CD8-positive, alpha-beta memory T cell (primary cell): ENCODE data around the gene C1RL. TPM values are rescaled to one million over a fixed set of nuclear protein-coding genes. Genes with fewer than 3 reads are reported as not detected.

Source experiments
- CTCF ChIA-PET: fragments of 350-600 bp; sonication (Branson Sonifier 250); formaldehyde crosslinking; loops from one replicate; lab custom pipeline; 2021; ENCODE audit warnings: antibody characterized with exemption; lab: Charles Lee
- POLR2A ChIA-PET: fragments of 350-600 bp; sonication (Branson Sonifier 250); formaldehyde crosslinking; loops from one replicate; lab custom pipeline; 2021; ENCODE audit warnings: antibody characterized with exemption; lab: Charles Lee
- DNase-seq, 5 donors: peaks; one replicate each; pipeline versions ENCODE4 v3.0.0 to v3.0.0-alpha.2; 2020 to 2022; ENCODE audit warnings: mixed read lengths in 1 of 5
- H3K27ac ChIP-seq: one replicate; pipeline ENCODE4 v1.7.0; 2013; ENCODE audit warnings: low read depth, mild to moderate bottlenecking, low read length, moderate library complexity
- H3K27me3 ChIP-seq: 2 replicates; pipeline ENCODE4 v1.7.0; 2013; ENCODE audit warnings: low read length, mild to moderate bottlenecking; ENCODE audit not compliant: insufficient read depth, poor library complexity, severe bottlenecking
- H3K36me3 ChIP-seq: 2 replicates; pipeline ENCODE4 v1.7.0; 2013; ENCODE audit warnings: mild to moderate bottlenecking, low read length, moderate library complexity; ENCODE audit not compliant: insufficient read depth
- H3K4me1 ChIP-seq: 2 replicates; pipeline ENCODE4 v1.7.0; 2013; ENCODE audit warnings: mild to moderate bottlenecking, low read length, moderate library complexity; ENCODE audit not compliant: insufficient read depth
- H3K4me3 ChIP-seq: 2 replicates; pipeline ENCODE4 v1.7.0; 2013; ENCODE audit warnings: mild to moderate bottlenecking, low read length
- H3K9me3 ChIP-seq: 2 replicates; pipeline ENCODE4 v1.7.0; 2013; ENCODE audit warnings: mild to moderate bottlenecking, low read length
- H3K27ac Mint-ChIP-seq, 8 donors: one replicate each; pipeline ENCODE4 v1.8.0; 2020 to 2021; ENCODE audit warnings: mixed read lengths in 8 of 8, mild to moderate bottlenecking in 6 of 8, inconsistent platforms in 3 of 8, moderate library complexity in 3 of 8
- H3K27me3 Mint-ChIP-seq, 2 donors: one replicate each; pipeline ENCODE4 v1.8.0; 2020 to 2021; ENCODE audit warnings: mixed read lengths in 2 of 2, mild to moderate bottlenecking in 1 of 2, moderate library complexity in 1 of 2
- H3K36me3 Mint-ChIP-seq, 3 donors: one replicate each; pipeline ENCODE4 v1.8.0; 2020 to 2021; ENCODE audit warnings: mixed read lengths in 3 of 3, inconsistent platforms in 1 of 3, mild to moderate bottlenecking in 1 of 3
- H3K4me1 Mint-ChIP-seq, 3 donors: one replicate each; pipeline ENCODE4 v1.8.0; 2020 to 2021; ENCODE audit warnings: mixed read lengths in 3 of 3, inconsistent platforms in 1 of 3, mild to moderate bottlenecking in 1 of 3
- H3K4me3 Mint-ChIP-seq, 7 donors: one replicate each; pipeline ENCODE4 v1.8.0; 2020 to 2021; ENCODE audit warnings: mixed read lengths in 7 of 7, mild to moderate bottlenecking in 6 of 7, moderate library complexity in 4 of 7, inconsistent platforms in 2 of 7
- H3K9me3 Mint-ChIP-seq, 5 donors: one replicate each; pipeline ENCODE4 v1.8.0; 2020 to 2022; ENCODE audit warnings: mixed read lengths in 5 of 5, mild to moderate bottlenecking in 3 of 5, moderate library complexity in 2 of 5, inconsistent platforms in 1 of 5
- polyA plus RNA-seq: library from polyadenylated mRNA; unstranded; fragments of 300-500 nt; fragmentation: Illumina TruSeq; gene quantifications from one replicate; pipeline ENCODE4 v1.2.3, GENCODE V29; 2021
- total RNA-seq, 2 experiments: library from RNA; stranded (reverse); gene quantifications; one replicate each; pipeline ENCODE4 v1.2.3, GENCODE V29; 2021

The C1RL gene
- total and polyA plus RNA-seq, 3 experiments from 2014 or later = 7.2 to 14.2 (median 12.7) TPM

GRCh38 chr12:7090222-7090998, 18.6 kb downstream of the C1RL start:
- Histone ChIP-seq H3K36me3 (no peaks in the 10 kb centered on the region), H3K9me3 (no peaks in the 10 kb centered on the region), H3K4me3 (no peak overlapping the region), H3K27ac (no peak overlapping the region), H3K4me1 (peaks cover 12% of the 10 kb centered on the region), H3K27me3 (no peaks in the 10 kb centered on the region)
- peak overlapping the region in 1 of 8 donors; percentile 74 for H3K27ac Mint-ChIP-seq
- peaks cover 0 to 3% (median 0%) of the 10 kb centered on the region in 3 donors for H3K36me3 Mint-ChIP-seq
- POLR2A ChIA-PET = no interaction called here
- no peaks in the 10 kb centered on the region for H3K9me3 Mint-ChIP-seq
- CTCF ChIA-PET = interaction anchor here (0.6 to 5.1 kb wide), 7 partner anchors 8 to 166 kb away, joined by 3 to 27 read pairs (median 4); partner anchors contain the start of gene C1RL
- DNase-seq = no peak
- peaks cover 6 to 11% (median 9%) of the 10 kb centered on the region in 3 donors for H3K4me1 Mint-ChIP-seq
- H3K27me3 Mint-ChIP-seq = peaks cover 2 to 6% of the 10 kb centered on the region in 2 donors
- H3K4me3 Mint-ChIP-seq = peak overlapping the region in 1 of 7 donors; percentile 13

- no peaks in the 10 kb centered on the region for H3K27me3 ChIP-seq
- no peak for DNase-seq
- no peaks in the 10 kb centered on the region for H3K9me3 ChIP-seq
- no peaks in the 10 kb centered on the region for H3K9me3 Mint-ChIP-seq
- H3K4me3 ChIP-seq = no peak overlapping the region
- no peak overlapping the region for H3K27ac ChIP-seq
- CTCF ChIA-PET = interaction anchor here (1.3 to 5.1 kb wide), 5 partner anchors 9 to 165 kb away, joined by 3 to 27 read pairs (median 4); partner anchors contain the start of gene C1RL
- H3K27ac Mint-ChIP-seq = peak overlapping the region in 2 of 8 donors; percentile 86 to 87
- peaks cover 12% of the 10 kb centered on the region for H3K4me1 ChIP-seq
- POLR2A ChIA-PET = no interaction called here
- H3K36me3 Mint-ChIP-seq = peaks cover 0 to 3% (median 0%) of the 10 kb centered on the region in 3 donors
- peaks cover 6 to 11% (median 9%) of the 10 kb centered on the region in 3 donors for H3K4me1 Mint-ChIP-seq
- no peak overlapping the region for H3K4me3 Mint-ChIP-seq
- no peaks in the 10 kb centered on the region for H3K36me3 ChIP-seq
- peaks cover 2 to 6% of the 10 kb centered on the region in 2 donors for H3K27me3 Mint-ChIP-seq
Observed at GRCh38 chr12:7089196-7089871, 19.7 kb downstream of the C1RL start.

- DNase-seq = no peak
- CTCF ChIA-PET = no interaction called here
- H3K4me3 ChIP-seq = no peak overlapping the region
- Mint-ChIP-seq H3K9me3 (no peaks in the 10 kb centered on the region), H3K4me1 (no peaks in the 10 kb centered on the region), H3K36me3 (peaks cover 0 to 3% (median 0%) of the 10 kb centered on the region in 3 donors), H3K27me3 (peaks cover 0 to 4% of the 10 kb centered on the region in 2 donors), H3K4me3 (no peak overlapping the region), H3K27ac (peak overlapping the region in 1 of 8 donors; percentile 45)
- H3K27me3 ChIP-seq = no peaks in the 10 kb centered on the region
- H3K27ac ChIP-seq = no peak overlapping the region
- H3K4me1 ChIP-seq = no peaks in the 10 kb centered on the region
- no peaks in the 10 kb centered on the region for H3K36me3 ChIP-seq
- no peaks in the 10 kb centered on the region for H3K9me3 ChIP-seq
- POLR2A ChIA-PET = no interaction called here
Observed at GRCh38 chr12:7083125-7083524, 25.9 kb downstream of the C1RL start.

- Histone ChIP-seq H3K4me1 (no peaks in the 10 kb centered on the region), H3K27ac (no peak overlapping the region), H3K27me3 (no peaks in the 10 kb centered on the region), H3K36me3 (no peaks in the 10 kb centered on the region), H3K4me3 (no peak overlapping the region), H3K9me3 (no peaks in the 10 kb centered on the region)
- peaks cover 0 to 4% (median 2%) of the 10 kb centered on the region in 3 donors for H3K4me1 Mint-ChIP-seq
- ChIA-PET CTCF (interaction anchor here (0.7 kb wide), 1 partner anchor 190 kb away, joined by 3 read pairs; no protein-coding TSS in a partner anchor), POLR2A (no interaction called here)
- no peaks in the 10 kb centered on the region for H3K9me3 Mint-ChIP-seq
- H3K27ac Mint-ChIP-seq = no peak overlapping the region
- no peaks in the 10 kb centered on the region for H3K36me3 Mint-ChIP-seq
- peaks cover 0 to 4% of the 10 kb centered on the region in 2 donors for H3K27me3 Mint-ChIP-seq
- H3K4me3 Mint-ChIP-seq = peak overlapping the region in 1 of 7 donors; percentile 42
- no peak for DNase-seq
Observed at GRCh38 chr12:7081037-7081436, 28.0 kb downstream of the C1RL start.

GRCh38 chr12:7079826-7080125, 29.2 kb downstream of the C1RL start:
- no peaks in the 10 kb centered on the region for H3K9me3 Mint-ChIP-seq

GRCh38 chr12:7078163-7078562, 30.9 kb downstream of the C1RL start:
- Mint-ChIP-seq H3K36me3 (no peaks in the 10 kb centered on the region), H3K4me1 (peaks cover 0 to 10% (median 8%) of the 10 kb centered on the region in 3 donors), H3K27ac (no peak overlapping the region), H3K4me3 (no peak overlapping the region), H3K27me3 (peaks cover 4 to 10% of the 10 kb centered on the region in 2 donors), H3K9me3 (no peaks in the 10 kb centered on the region)
- ChIA-PET POLR2A (no interaction called here), CTCF (interaction anchor here (1.2 kb wide), 1 partner anchor 11 kb away, joined by 3 read pairs; no protein-coding TSS in a partner anchor)
- no peak for DNase-seq
- no peaks in the 10 kb centered on the region for H3K9me3 ChIP-seq
- no peaks in the 10 kb centered on the region for H3K4me1 ChIP-seq
- no peaks in the 10 kb centered on the region for H3K36me3 ChIP-seq
- no peak overlapping the region for H3K4me3 ChIP-seq
- no peaks in the 10 kb centered on the region for H3K27me3 ChIP-seq
- H3K27ac ChIP-seq = no peak overlapping the region

More at GRCh38 chr12:7079826-7080125, 29.2 kb downstream of the C1RL start:
- Histone ChIP-seq H3K36me3 (no peaks in the 10 kb centered on the region), H3K9me3 (no peaks in the 10 kb centered on the region), H3K4me3 (no peak overlapping the region), H3K27me3 (no peaks in the 10 kb centered on the region), H3K27ac (no peak overlapping the region), H3K4me1 (no peaks in the 10 kb centered on the region)
- Mint-ChIP-seq H3K27ac (no peak overlapping the region), H3K4me1 (peaks cover 0 to 10% (median 8%) of the 10 kb centered on the region in 3 donors), H3K27me3 (peaks cover 2 to 4% of the 10 kb centered on the region in 2 donors), H3K4me3 (no peak overlapping the region), H3K36me3 (no peaks in the 10 kb centered on the region)
- no peak for DNase-seq
- ChIA-PET CTCF (interaction anchor here (1.1 to 1.5 kb wide), 2 partner anchors 10 to 54 kb away, joined by 4 read pairs; no protein-coding TSS in a partner anchor), POLR2A (no interaction called here)

GRCh38 chr12:7076493-7076892, 32.5 kb downstream of the C1RL start:
- ChIA-PET POLR2A (no interaction called here), CTCF (interaction anchor here (1.5 kb wide), 1 partner anchor 78 kb away, joined by 4 read pairs; no protein-coding TSS in a partner anchor)
- H3K27ac ChIP-seq = no peak overlapping the region
- H3K9me3 Mint-ChIP-seq = no peaks in the 10 kb centered on the region
- no peaks in the 10 kb centered on the region for H3K27me3 ChIP-seq
- no peaks in the 10 kb centered on the region for H3K9me3 ChIP-seq
- no peak overlapping the region for H3K4me3 ChIP-seq
- H3K4me1 Mint-ChIP-seq = peaks cover 0 to 10% (median 8%) of the 10 kb centered on the region in 3 donors
- H3K4me1 ChIP-seq = no peaks in the 10 kb centered on the region
- peaks cover 4 to 23% of the 10 kb centered on the region in 2 donors for H3K27me3 Mint-ChIP-seq
- no peaks in the 10 kb centered on the region for H3K36me3 ChIP-seq
- H3K4me3 Mint-ChIP-seq = no peak overlapping the region
- no peak overlapping the region for H3K27ac Mint-ChIP-seq
- no peak for DNase-seq
- no peaks in the 10 kb centered on the region for H3K36me3 Mint-ChIP-seq
